RWPE1 (cell line): ENCODE measurements around the gene APOL2.
A peak's percentile ranks its signal among the peaks of the same experiment; 100 is the strongest.

Experiments
- CTCF ChIA-PET: fragments of 350-600 bp; sonication (Branson Sonifier 250); formaldehyde crosslinking; extraction: SDS; loops from one replicate; lab custom pipeline; 2021; lab: Yijun Ruan, JAX
- POLR2A ChIA-PET: fragments of 400-600 bp; formaldehyde crosslinking; extraction: SDS; loops from one replicate; lab custom pipeline; 2020; ENCODE audit warnings: antibody characterized with exemption; ENCODE audit not compliant: low non-redundant PET; lab: Yijun Ruan, JAX
- DNase-seq: peaks from one replicate; pipeline ENCODE4 v3.0.0; 2012; ENCODE audit warnings: low spot score
- H3K27ac ChIP-seq: fragments of 450-650 bp; 2 replicates; pipeline ENCODE4 v1.5.1; 2017
- TF ChIP-seq, protein P1 (sequence below): fragments of 450-650 bp; conservative IDR thresholded peaks from 2 replicates; pipeline ENCODE4 v1.5.1; 2017; ENCODE audit warnings: low read depth, mild to moderate bottlenecking

The APOL2 gene

DNA sequence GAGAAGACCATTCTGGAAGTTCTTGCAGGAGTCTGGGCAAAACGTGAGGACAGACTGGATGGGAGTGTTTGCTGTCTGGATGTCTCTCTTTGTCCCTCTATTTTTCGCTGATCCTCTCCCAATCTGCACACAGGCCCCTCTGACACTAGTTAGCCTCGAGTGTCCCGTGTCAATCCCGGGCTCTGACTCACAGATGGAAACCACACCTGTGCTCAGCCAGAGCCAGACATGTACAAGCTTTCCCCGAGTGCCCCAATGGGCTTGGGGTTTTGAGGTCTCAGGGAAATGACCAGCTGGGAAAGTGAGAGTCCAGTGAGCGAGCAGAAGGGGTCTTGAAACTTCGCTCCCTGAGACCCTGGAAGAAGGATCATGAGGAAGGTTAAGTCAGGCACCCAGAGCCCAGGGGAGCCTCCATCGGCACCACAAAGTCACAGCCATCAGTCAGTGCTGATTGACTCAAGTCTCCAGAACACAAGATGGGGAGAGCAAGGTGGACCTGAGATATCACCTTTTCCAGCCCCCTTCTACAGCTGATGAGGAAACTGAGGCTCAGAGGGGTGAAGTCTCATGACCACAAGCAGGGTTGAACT lies 13.9 kb downstream of the APOL2 start:
- CTCF ChIA-PET = no interaction called here
- no peak for DNase-seq
- no peak overlapping the region for H3K27ac ChIP-seq
- TF ChIP-seq, protein P1, sequence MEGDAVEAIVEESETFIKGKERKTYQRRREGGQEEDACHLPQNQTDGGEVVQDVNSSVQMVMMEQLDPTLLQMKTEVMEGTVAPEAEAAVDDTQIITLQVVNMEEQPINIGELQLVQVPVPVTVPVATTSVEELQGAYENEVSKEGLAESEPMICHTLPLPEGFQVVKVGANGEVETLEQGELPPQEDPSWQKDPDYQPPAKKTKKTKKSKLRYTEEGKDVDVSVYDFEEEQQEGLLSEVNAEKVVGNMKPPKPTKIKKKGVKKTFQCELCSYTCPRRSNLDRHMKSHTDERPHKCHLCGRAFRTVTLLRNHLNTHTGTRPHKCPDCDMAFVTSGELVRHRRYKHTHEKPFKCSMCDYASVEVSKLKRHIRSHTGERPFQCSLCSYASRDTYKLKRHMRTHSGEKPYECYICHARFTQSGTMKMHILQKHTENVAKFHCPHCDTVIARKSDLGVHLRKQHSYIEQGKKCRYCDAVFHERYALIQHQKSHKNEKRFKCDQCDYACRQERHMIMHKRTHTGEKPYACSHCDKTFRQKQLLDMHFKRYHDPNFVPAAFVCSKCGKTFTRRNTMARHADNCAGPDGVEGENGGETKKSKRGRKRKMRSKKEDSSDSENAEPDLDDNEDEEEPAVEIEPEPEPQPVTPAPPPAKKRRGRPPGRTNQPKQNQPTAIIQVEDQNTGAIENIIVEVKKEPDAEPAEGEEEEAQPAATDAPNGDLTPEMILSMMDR = no peak
- POLR2A ChIA-PET = no interaction called here

GRCh38 chr22:36224245-36224644 lies 15.1 kb downstream of the APOL2 start:
- POLR2A ChIA-PET = no interaction called here
- no peak for DNase-seq
- H3K27ac ChIP-seq = no peak overlapping the region
- CTCF ChIA-PET = interaction anchor here (0.6 kb wide), 1 partner anchor 103 kb away, joined by 3 read pairs; no protein-coding TSS in a partner anchor
- TF ChIP-seq, protein P1 = no peak

GRCh38 chr22:36223504-36223903 lies 15.8 kb downstream of the APOL2 start:
- CTCF ChIA-PET = no interaction called here
- no peak overlapping the region for H3K27ac ChIP-seq
- TF ChIP-seq, protein P1 = no peak
- POLR2A ChIA-PET = no interaction called here
- DNase-seq = no peak

- ChIA-PET CTCF (interaction anchor here (0.6 kb wide), 1 partner anchor 13 kb away, joined by 3 read pairs; no protein-coding TSS in a partner anchor), POLR2A (no interaction called here)
- TF ChIP-seq, protein P1 = no peak
- no peak overlapping the region for H3K27ac ChIP-seq
- DNase-seq = no peak
Measured at GRCh38 chr22:36222887-36223450, 16.4 kb downstream of the APOL2 start.

DNA sequence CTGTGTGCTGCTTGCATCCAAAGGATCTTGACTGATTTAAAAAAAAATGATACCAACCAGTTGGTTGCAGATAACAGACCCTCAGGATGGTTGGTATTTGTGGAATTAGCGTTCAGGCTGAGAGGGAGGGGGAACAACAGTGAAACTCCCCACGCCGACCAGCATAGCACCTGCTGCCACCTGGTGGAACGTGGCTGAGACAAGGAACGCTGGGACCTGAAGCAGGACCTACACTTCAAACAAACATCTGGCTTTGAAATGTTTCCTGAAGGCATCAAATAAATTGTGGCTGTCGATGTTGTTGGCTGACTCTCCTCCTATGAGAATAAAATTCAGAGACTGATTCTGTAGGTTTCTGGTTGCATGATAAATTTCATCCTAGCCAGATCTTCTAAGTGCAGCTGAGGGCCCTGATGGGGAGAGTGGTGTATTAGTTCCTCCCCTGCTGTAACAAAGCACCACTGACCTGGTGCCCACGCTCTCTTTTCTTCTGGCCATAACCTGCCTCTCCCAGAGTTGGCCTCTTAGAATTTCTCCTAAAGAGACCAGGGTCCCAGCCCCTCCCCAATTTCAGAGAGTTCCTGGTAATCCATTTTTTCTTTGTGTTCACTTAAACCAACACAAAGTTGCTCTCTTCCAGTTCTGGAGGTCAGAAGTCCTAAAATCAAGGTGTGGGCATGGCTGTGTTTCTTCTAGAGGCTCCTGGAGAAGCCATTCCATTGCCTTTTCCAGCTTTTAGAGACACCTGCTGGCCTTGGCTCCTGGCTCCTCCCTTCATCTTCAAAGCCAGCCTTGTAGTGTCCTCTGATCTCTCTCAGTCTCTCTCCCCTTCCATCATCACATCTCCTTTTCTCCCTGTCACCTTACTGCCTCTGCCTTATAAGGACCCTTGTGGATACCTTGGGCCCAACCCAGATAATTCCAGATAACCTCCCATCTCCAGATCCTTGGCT lies 17.3 kb downstream of the APOL2 start:
- H3K27ac ChIP-seq = no peak overlapping the region
- no peak for DNase-seq
- TF ChIP-seq, protein P1 = peak; percentile 81
- ChIA-PET POLR2A (no interaction called here), CTCF (interaction anchor here (0.6 to 1.0 kb wide), 2 partner anchors 11 to 14 kb away, joined by 3 to 4 read pairs; no protein-coding TSS in a partner anchor)

DNA sequence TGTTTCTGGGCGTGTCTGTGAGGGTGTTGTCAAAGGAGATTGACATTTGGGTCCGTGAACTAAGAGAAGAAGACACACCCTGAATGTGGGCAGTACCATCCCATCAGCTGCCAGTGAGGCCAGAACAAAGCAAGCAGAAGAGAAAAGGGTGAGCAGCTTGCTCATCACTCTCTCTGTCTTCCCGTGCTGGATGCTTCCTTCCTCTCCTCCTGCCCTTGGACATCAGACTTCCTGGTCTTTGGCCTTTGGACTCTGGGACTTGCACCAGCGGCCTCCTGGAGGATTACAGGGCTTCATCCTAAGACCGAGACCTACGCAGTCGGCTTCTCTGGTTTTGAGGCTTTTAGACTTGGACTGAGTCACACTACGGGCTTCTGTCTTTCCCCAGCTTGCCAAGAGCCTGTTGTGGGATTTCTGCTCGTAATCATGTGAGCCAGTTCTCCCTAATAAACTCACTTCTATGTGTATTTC lies 18.8 kb downstream of the APOL2 start:
- ChIA-PET POLR2A (no interaction called here), CTCF (interaction anchor here (1.1 kb wide), 1 partner anchor 65 kb away, joined by 3 read pairs; no protein-coding TSS in a partner anchor)
- no peak overlapping the region for H3K27ac ChIP-seq
- DNase-seq = no peak
- TF ChIP-seq, protein P1 = no peak
